22Rv1 (cell line): ENCODE measurements around the gene PARD3.

Experiments
- H3K27ac ChIP-seq: fragments of 450-650 bp; 2 replicates; pipeline ENCODE4 v1.5.1; 2017
- ZFX ChIP-seq: fragments of 450-650 bp; IDR thresholded peaks from 2 replicates; pipeline ENCODE4 v1.6.1; 2017; ENCODE audit warnings: antibody characterized with exemption, borderline replicate concordance
- TF ChIP-seq, protein P1 (sequence below): fragments of 450-650 bp; IDR thresholded peaks from 2 replicates; pipeline ENCODE4 v1.5.1; 2017; ENCODE audit warnings: mild to moderate bottlenecking

The PARD3 gene

DNA sequence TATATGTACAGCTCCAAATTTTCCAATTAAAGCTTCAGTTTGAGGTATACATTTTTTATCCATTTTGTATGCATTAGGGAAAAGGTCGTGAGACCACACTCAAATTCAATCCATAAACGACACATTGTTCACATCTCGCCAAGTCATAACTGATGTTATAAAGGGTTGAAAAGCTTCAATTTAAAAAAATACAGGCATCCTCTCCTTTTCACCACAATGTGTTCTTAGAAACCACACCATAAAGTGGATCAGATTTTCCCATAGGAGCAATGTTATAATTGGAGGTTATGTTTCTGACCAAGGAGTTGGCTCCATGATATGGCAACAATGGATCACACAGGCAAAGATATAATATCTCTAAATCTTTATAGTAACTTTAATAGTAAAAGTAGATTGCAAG lies 663.6 kb downstream of the PARD3 start:
- no peak overlapping the region for H3K27ac ChIP-seq
- TF ChIP-seq, protein P1, sequence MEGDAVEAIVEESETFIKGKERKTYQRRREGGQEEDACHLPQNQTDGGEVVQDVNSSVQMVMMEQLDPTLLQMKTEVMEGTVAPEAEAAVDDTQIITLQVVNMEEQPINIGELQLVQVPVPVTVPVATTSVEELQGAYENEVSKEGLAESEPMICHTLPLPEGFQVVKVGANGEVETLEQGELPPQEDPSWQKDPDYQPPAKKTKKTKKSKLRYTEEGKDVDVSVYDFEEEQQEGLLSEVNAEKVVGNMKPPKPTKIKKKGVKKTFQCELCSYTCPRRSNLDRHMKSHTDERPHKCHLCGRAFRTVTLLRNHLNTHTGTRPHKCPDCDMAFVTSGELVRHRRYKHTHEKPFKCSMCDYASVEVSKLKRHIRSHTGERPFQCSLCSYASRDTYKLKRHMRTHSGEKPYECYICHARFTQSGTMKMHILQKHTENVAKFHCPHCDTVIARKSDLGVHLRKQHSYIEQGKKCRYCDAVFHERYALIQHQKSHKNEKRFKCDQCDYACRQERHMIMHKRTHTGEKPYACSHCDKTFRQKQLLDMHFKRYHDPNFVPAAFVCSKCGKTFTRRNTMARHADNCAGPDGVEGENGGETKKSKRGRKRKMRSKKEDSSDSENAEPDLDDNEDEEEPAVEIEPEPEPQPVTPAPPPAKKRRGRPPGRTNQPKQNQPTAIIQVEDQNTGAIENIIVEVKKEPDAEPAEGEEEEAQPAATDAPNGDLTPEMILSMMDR: no peak
- TF ChIP-seq ZFX: no peak

GRCh38 chr10:34150103-34150502 lies 665.0 kb downstream of the PARD3 start:
- TF ChIP-seq ZFX: no peak
- TF ChIP-seq, protein P1: no peak
- H3K27ac ChIP-seq: no peak overlapping the region

DNA sequence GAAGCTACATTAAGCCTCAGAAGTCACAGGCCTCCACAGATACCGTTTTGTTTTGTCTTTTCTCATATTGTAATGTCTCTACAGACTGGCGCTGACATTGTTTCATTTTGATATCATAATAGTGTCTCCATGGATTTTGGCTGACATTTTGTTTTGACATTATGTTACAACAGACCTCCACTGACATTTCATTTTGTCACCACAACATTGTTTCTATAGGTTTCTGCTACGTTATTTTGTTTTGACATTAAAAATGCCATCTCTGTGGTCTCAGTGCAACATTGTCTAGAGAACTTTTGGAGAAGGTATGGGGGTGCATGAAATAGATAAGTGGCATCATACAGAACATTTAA lies 666.8 kb downstream of the PARD3 start:
- no peak overlapping the region for H3K27ac ChIP-seq
- TF ChIP-seq ZFX: no peak
- TF ChIP-seq, protein P1: no peak

DNA sequence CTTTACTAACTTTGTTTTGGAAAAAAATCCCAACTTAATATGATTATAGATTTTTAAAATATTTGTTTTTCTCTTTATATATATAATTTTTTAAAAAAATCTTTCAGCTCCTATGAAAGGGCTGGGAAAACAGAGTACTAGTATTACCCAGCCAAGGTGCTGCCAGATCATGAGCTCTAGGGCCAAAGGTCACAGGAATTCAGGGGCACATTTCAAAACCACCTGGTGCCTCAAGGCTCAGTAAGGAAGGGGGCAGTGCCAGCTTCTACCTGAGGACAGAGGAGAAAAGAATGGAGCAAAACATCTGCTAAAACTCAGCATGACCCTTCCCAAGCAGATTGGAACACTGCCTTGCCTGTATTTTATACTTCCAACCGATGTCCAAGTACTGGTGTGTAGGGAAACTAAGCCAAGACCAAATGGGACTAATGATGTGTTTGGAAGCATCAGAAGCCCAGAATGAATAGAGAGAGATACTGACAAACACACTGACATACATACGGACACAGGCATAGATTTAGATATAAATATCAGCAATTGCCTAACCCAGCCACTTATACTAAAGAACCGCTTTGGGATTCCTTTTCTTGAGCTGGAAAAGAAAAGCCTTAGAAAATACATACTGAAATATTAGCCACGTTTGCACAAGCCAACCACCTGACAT lies 667.3 kb downstream of the PARD3 start:
- TF ChIP-seq, protein P1: no peak
- TF ChIP-seq ZFX: no peak
- no peak overlapping the region for H3K27ac ChIP-seq

DNA sequence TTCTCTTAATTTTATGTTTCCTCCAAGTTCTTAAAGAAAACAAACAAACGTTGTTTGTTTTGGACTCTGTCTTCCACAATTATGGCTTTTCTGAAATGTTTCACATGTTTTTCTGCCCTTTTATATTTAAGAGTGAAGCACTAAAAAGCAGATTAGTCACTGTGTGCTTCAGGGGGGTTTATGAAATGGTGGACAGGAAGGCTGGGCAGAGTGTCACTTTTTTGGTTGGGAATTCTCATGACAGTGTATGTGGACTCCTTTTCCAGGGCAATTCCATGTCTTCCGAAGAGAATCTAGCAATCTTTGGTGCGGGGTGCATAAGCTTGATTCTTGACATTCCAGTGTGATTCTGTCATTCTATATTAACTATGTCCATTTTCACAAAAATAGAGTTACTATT lies 669.4 kb downstream of the PARD3 start:
- H3K27ac ChIP-seq: no peak overlapping the region
- no peak for TF ChIP-seq ZFX
- TF ChIP-seq, protein P1: no peak

GRCh38 chr10:34143466-34143865 lies 671.6 kb downstream of the PARD3 start:
- TF ChIP-seq ZFX: no peak
- TF ChIP-seq, protein P1: no peak
- no peak overlapping the region for H3K27ac ChIP-seq

- no peak overlapping the region for H3K27ac ChIP-seq
- TF ChIP-seq, protein P1: no peak
- TF ChIP-seq ZFX: no peak
Measured at GRCh38 chr10:34141032-34141680, 673.9 kb downstream of the PARD3 start.
